ENCODE results near the gene BMP2K.

BMP2K gene

GRCh38 chr4:78776079-78776728 is at the start of gene BMP2K:
BMP2K (plus strand) TSS chr4:78776350; CDS start chr4:78776544, 194 bp downstream.
- peak; percentile 76 to 81 for DNase-seq

- no peak for DNase-seq
These were observed 49.6 kb upstream of the BMP2K start for GRCh38 chr4:78726546-78726945.

- no peak for DNase-seq
These were observed 43.6 kb upstream of the BMP2K start for GRCh38 chr4:78732332-78733104.

GRCh38 chr4:78734441-78735162 is 41.5 kb upstream of the BMP2K start:
- no peak for DNase-seq

- DNase-seq: no peak
These were observed 40.5 kb upstream of the BMP2K start for GRCh38 chr4:78735697-78736096.

- DNase-seq: no peak
These were observed 39.1 kb upstream of the BMP2K start for GRCh38 chr4:78737035-78737434.

- DNase-seq: no peak
These were observed 38.2 kb upstream of the BMP2K start for GRCh38 chr4:78737973-78738372.

GRCh38 chr4:78742300-78742699 is 33.9 kb upstream of the BMP2K start:
- DNase-seq: no peak

GRCh38 chr4:78747475-78747922 is 28.7 kb upstream of the BMP2K start:
- no peak for DNase-seq

GRCh38 chr4:78748381-78748780 is 27.8 kb upstream of the BMP2K start:
- DNase-seq: no peak

- DNase-seq: no peak
These were observed 26.7 kb upstream of the BMP2K start for GRCh38 chr4:78749258-78749971.

- DNase-seq: peak; percentile 84 to 88
These were observed 26.0 kb upstream of the BMP2K start for GRCh38 chr4:78749972-78750727.

GRCh38 chr4:78753091-78753490 is 23.1 kb upstream of the BMP2K start:
- no peak for DNase-seq

- no peak for DNase-seq
These were observed 21.3 kb upstream of the BMP2K start for GRCh38 chr4:78754872-78755271.

GRCh38 chr4:78756137-78756536 is 20.0 kb upstream of the BMP2K start:
- no peak for DNase-seq

- no peak for DNase-seq
These were observed 19.4 kb upstream of the BMP2K start for GRCh38 chr4:78756776-78757175.

GRCh38 chr4:78757574-78757973 is 18.6 kb upstream of the BMP2K start:
- no peak for DNase-seq

GRCh38 chr4:78758085-78758484 is 18.1 kb upstream of the BMP2K start:
- DNase-seq: no peak

- no peak for DNase-seq
These were observed 13.6 kb upstream of the BMP2K start for GRCh38 chr4:78762529-78762928.

GRCh38 chr4:78763251-78763650 is 12.9 kb upstream of the BMP2K start:
- DNase-seq: no peak

- DNase-seq: no peak
These were observed 12.3 kb upstream of the BMP2K start for GRCh38 chr4:78763763-78764387.

- DNase-seq: no peak
These were observed 11.6 kb upstream of the BMP2K start for GRCh38 chr4:78764498-78764961.
